ENCODE results near the gene RYR1.

- no peak for TF ChIP-seq EZH2 (optimal IDR thresholded peaks at IDR 0.05; ENCODE audit: low read depth, low read length)
- TF ChIP-seq CTCF (IDR thresholded peaks at IDR 0.05; ENCODE audit: low read length) = no peak
- no peak for TF ChIP-seq EZH2phosphoT487 (IDR thresholded peaks at IDR 0.05; ENCODE audit: low read length)
These were observed 108.5 kb downstream of the RYR1 start for GRCh38 chr19:38542040-38542439.

All from MM.1S (cell line).